Fibroblast of pulmonary artery (primary cell): ENCODE measurements around the gene NFATC1.

ENCODE experiments used
- DNase-seq: peaks from one replicate; pipeline ENCODE4 v3.0.0-alpha.2; 2010; ENCODE audit warnings: low read depth
- H3K4me3 ChIP-seq: replicated peaks from 2 replicates; pipeline ENCODE4 v1.5.1; 2011; ENCODE audit warnings: low read depth, mild to moderate bottlenecking, control low read depth, low read length, moderate library complexity
- TF ChIP-seq, protein P1 (sequence below): IDR thresholded peaks from 2 replicates; pipeline ENCODE4 v1.5.1; 2011; ENCODE audit warnings: mild to moderate bottlenecking, control low read depth, low read length, inconsistent platforms; ENCODE audit errors: missing control alignments

The NFATC1 gene

DNA sequence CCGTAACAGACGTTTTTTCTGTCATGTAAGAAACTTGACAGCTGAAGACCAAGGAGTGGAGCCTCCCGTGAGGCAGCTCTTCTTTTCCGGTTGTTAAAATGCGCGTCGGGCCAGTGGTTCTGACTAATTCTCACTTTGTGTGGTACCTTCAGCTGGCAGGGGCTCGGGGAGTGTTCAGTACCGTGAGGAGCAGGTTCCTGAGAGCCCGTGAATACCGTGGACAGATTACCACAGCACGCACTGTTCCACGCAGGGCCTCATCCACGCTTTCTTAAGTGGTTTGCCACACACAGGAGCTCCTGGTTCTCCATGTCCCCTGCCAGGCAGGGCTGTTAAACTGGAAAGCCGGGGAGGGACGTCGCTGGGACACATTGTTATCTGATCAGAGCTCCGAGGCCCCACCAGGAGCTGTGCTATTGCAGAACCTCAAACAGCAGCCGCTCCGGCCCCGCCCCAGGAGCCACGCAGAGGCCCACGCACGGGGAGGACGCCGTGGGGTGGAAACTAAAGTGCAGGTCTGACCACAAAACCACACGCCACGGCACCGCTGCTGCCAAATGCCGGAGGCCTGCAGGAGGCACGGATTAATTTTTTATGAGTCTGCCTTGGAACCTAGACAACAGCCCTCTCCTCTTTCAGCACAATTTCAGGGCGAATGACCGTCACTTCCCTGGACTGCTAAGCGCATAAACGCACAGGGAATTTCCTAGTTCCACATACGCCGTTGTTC lies 43.3 kb downstream of the NFATC1 start:
- no peak overlapping the region for H3K4me3 ChIP-seq
- TF ChIP-seq, protein P1, sequence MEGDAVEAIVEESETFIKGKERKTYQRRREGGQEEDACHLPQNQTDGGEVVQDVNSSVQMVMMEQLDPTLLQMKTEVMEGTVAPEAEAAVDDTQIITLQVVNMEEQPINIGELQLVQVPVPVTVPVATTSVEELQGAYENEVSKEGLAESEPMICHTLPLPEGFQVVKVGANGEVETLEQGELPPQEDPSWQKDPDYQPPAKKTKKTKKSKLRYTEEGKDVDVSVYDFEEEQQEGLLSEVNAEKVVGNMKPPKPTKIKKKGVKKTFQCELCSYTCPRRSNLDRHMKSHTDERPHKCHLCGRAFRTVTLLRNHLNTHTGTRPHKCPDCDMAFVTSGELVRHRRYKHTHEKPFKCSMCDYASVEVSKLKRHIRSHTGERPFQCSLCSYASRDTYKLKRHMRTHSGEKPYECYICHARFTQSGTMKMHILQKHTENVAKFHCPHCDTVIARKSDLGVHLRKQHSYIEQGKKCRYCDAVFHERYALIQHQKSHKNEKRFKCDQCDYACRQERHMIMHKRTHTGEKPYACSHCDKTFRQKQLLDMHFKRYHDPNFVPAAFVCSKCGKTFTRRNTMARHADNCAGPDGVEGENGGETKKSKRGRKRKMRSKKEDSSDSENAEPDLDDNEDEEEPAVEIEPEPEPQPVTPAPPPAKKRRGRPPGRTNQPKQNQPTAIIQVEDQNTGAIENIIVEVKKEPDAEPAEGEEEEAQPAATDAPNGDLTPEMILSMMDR = no peak
- DNase-seq = no peak

DNA sequence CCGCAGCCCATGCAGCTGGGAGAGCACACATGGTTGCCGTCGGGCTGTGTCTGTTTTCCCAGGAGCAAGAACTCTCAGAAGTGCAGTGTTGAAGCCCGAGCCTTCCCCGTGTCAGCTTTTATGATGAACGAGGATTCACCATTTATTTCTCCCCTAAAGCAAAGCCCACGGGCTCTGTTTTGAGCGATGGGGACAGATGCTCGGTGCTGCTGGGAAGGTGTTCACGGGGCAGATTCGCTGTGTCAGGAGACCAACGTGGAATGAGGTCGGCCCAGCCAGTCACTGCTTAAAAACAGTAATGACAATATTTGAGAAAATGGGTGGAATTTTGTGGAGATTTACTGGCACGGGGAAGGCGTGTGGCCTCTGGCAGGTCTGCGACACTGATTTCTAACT lies 43.9 kb downstream of the NFATC1 start:
- TF ChIP-seq, protein P1 = no peak
- no peak overlapping the region for H3K4me3 ChIP-seq
- no peak for DNase-seq

DNA sequence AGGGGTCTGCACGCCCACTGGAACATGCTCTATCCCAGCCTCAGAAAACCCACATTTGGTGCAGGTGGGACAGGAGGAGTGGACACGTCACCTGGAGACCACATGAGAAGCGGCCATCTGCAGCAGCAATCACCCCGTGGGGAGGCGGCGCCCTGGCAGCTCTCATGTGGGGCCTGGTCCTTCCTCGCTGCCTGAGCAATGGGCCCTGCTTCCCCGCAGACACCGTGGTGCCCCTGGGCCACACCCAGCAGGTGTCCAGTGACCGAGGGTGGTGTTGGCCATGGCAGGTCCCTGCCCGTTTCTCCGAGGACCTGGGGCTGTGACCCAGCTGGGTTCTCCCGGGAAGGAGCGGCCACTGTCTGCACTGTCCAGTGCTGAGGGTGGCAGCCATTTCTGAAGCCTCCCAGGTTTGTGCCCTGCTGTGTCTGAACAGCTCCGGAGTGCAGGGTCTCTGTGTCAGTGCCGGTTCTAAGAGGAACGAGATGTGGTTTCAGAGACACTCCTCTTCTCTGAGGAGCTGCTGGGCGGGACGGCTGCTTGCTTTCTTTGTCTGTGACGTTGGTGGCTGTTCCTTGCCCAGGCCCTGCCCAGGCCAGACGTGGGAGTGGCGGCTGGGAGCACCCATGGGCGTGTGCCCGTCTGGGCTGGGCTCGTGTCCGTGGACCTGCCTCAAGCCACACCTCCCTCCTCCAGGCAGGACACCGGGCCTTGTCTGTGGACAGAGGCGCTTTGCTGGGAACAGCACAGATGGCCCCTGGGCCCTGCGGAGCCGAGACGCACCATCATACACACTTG lies 44.8 kb downstream of the NFATC1 start:
- TF ChIP-seq, protein P1 = no peak
- DNase-seq = no peak
- H3K4me3 ChIP-seq = no peak overlapping the region

DNA sequence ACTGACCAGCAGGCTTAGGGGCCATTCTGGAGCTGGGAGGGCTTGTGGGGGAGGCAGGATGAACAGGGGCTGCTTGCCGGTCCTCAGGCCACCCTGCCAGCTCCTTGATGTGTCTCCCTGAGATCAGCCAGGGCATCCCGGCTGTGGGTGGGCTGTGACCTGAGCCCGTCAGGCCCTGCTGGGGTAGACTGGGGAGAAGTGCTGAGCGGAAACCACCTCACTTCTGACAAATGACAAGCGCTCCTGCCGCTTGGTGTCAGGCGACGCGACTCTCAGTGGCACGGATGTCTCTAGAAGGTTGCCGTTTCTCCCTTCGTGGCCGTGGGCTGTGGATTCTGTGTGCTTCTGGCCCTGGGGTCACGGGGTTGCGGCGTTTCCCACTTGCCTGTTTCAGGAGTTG lies 45.7 kb downstream of the NFATC1 start:
- DNase-seq = no peak
- TF ChIP-seq, protein P1 = no peak
- H3K4me3 ChIP-seq = no peak overlapping the region

DNA sequence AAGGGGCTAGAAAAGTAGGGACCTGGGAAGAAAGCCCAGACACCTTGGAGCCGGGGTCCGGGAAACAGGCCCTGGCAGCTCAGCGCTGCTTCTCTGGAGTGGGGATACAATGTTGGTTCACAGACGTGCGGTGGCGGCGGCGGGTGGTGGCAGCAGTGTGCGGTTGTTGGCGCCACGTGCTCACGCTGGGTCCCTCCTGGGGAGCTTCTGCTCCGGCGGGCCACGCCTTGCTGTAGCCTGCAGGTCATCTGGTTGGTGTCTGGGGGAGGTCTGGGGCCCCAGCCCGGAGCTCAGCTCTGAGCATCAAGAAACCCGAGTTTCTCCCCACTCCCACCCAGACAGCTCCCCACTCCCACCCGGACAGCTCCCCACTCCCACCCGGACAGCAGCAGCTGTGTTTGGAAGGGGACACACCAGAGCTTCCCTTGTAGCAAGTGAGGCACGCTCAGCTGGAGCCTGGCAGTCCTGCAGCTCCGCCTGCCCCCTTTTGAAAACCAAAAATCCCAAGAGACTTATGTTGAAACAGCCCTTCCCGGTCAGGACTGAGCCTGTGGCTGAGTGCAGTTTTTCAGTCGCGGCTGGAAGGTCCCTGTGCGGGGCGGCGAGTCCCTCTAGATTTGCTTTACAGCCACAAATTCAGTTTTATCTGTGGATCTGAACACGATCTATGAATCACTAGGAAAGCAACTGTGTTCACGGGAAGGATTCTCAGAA lies 46.9 kb downstream of the NFATC1 start:
- TF ChIP-seq, protein P1 = no peak
- DNase-seq = peak; percentile 49
- H3K4me3 ChIP-seq = no peak overlapping the region

DNA sequence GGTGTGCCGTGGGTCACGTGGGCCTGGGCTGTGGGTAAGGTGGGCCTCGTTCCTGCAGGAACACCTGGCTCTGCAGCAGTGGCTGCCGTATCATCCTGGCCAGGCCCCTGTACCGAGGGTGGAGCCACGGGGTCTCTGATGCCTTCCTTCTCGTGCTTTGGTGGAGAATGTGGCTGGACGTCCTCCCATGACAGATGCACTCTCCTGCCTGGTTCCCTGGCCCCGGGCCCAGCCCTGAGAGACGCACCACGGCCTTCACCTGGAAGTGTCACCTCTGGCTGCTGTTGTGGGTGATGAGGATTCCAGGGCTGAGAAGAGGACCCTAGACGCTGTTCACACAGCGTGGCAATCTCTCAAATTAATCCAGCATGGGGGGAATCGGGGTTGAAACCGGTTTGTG lies 49.5 kb downstream of the NFATC1 start:
- DNase-seq = no peak
- TF ChIP-seq, protein P1 = no peak
- no peak overlapping the region for H3K4me3 ChIP-seq
